ENCODE measurements around the gene GINM1. TPM values are rescaled to one million over a fixed set of nuclear protein-coding genes. Genes with fewer than 3 reads are reported as not detected.
A peak's percentile ranks its signal among the peaks of the same experiment; 100 is the strongest.

Gene GINM1
- total and polyA plus RNA-seq, 9 of the 15 experiments (the other 6 are each of a cell fraction or from before 2014, with no cell fraction given): 5.0 to 19.3 (median 14.2) TPM

DNA sequence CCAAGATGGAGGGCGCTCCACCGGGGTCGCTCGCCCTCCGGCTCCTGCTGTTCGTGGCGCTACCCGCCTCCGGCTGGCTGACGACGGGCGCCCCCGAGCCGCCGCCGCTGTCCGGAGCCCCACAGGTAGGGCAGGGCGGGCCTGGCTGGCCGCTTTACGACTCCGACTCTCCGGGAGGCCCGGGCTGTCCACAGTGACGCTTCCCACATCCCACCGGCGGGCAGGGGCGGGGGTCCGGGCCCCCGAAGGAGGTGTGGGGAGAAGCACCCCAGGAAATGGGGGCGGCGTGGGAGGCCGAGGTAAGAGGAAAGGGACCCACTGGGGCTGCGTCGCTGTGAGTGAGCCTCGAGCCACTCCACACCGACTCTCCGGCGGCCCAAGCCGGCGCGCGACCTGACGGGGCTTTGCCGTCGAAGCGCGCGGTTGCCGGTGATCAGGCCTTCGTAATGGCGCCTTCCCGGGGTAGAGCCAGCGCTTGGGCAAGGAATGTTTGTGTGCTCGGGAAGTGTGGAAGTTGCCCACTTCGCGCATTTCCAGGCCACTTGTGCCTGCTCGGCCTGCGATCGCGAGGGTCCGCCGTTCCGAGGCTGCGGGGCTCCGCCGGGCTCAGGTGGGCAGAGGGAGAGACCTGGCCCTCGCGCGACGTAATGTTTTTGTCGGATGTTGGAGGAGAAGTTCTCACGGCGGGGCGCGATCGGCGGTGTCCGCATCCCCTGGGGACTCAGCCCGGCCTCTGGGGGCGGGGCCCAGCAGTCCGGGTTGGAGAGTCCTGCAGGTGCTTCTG is 427 bp downstream of the GINM1 start (continued):
- TF ChIP-seq NFRKB (IDR thresholded peaks at IDR 0.05; ENCODE audit: low read depth) (peak; percentile 60; the same call in 1 of the 2 replicates), NR4A1 (CRISPR knock-in tag; IDR thresholded peaks at IDR 0.05) (peak; percentile 13; the same call in 1 of the 2 replicates), NR4A1 (tag; IDR thresholded peaks at IDR 0.05) (no peak), ETV5 (CRISPR knock-in tag; IDR thresholded peaks at IDR 0.05; ENCODE audit: low read depth) (peak; percentile 72), ZNF408 (CRISPR knock-in tag; IDR thresholded peaks at IDR 0.05; ENCODE audit: low read depth) (no peak), CC2D1A (IDR thresholded peaks at IDR 0.05) (no peak), ZNF212 (CRISPR knock-in tag; IDR thresholded peaks at IDR 0.05) (no peak), XRCC5 (IDR thresholded peaks at IDR 0.05; ENCODE audit: low read depth, low read length) (no peak), ZNF583 (CRISPR knock-in tag; IDR thresholded peaks at IDR 0.05) (no peak), ZC3H8 (IDR thresholded peaks at IDR 0.05) (no peak), CAMTA2 (CRISPR knock-in tag; conservative IDR thresholded peaks at IDR 0.05) (no peak), CBX3 (IDR thresholded peaks at IDR 0.05; ENCODE audit: borderline replicate concordance in 1 of 2, low read length in 2 of 2) (no peak), SMARCB1 (IDR thresholded peaks at IDR 0.05; ENCODE audit: insufficient read length, low read depth) (no peak), ZNF561 (CRISPR knock-in tag; conservative IDR thresholded peaks at IDR 0.05) (no peak), EZH2 (IDR thresholded peaks at IDR 0.05; ENCODE audit: borderline replicate concordance, low read depth, low read length) (no peak), CBX1 (IDR thresholded peaks at IDR 0.05; ENCODE audit: low read depth) (no peak), ZNF717 (CRISPR knock-in tag; IDR thresholded peaks at IDR 0.05) (no peak)
- TF ChIP-seq, protein P1, sequence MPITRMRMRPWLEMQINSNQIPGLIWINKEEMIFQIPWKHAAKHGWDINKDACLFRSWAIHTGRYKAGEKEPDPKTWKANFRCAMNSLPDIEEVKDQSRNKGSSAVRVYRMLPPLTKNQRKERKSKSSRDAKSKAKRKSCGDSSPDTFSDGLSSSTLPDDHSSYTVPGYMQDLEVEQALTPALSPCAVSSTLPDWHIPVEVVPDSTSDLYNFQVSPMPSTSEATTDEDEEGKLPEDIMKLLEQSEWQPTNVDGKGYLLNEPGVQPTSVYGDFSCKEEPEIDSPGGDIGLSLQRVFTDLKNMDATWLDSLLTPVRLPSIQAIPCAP (CRISPR knock-in tag; IDR thresholded peaks at IDR 0.05; ENCODE audit: borderline replicate concordance): peak; percentile 88; the same call in 1 of the 2 replicates
- TF ChIP-seq, protein P2, sequence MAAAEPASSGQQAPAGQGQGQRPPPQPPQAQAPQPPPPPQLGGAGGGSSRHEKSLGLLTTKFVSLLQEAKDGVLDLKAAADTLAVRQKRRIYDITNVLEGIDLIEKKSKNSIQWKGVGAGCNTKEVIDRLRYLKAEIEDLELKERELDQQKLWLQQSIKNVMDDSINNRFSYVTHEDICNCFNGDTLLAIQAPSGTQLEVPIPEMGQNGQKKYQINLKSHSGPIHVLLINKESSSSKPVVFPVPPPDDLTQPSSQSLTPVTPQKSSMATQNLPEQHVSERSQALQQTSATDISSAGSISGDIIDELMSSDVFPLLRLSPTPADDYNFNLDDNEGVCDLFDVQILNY (CRISPR knock-in tag; IDR thresholded peaks at IDR 0.05): peak; percentile 63; the same call in 1 of the 2 replicates
- TF ChIP-seq, protein P3, sequence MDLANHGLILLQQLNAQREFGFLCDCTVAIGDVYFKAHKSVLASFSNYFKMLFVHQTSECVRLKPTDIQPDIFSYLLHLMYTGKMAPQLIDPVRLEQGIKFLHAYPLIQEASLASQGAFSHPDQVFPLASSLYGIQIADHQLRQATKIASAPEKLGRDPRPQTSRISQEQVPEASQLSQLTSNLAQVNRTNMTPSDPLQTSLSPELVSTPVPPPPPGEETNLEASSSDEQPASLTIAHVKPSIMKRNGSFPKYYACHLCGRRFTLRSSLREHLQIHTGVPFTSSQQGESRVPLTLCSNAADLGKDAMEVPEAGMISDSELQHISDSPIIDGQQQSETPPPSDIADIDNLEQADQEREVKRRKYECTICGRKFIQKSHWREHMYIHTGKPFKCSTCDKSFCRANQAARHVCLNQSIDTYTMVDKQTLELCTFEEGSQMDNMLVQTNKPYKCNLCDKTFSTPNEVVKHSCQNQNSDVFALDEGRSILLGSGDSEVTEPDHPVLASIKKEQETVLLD (IDR thresholded peaks at IDR 0.05): no peak; the same call in 1 of the 2 replicates
- TF ChIP-seq, protein P4, sequence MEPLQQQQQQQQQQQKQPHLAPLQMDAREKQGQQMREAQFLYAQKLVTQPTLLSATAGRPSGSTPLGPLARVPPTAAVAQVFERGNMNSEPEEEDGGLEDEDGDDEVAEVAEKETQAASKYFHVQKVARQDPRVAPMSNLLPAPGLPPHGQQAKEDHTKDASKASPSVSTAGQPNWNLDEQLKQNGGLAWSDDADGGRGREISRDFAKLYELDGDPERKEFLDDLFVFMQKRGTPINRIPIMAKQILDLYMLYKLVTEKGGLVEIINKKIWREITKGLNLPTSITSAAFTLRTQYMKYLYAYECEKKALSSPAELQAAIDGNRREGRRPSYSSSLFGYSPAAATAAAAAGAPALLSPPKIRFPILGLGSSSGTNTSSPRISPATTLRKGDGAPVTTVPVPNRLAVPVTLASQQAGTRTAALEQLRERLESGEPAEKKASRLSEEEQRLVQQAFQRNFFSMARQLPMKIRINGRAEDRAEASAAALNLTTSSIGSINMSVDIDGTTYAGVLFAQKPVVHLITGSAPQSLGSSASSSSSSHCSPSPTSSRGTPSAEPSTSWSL (CRISPR knock-in tag; IDR thresholded peaks at IDR 0.05; ENCODE audit: borderline replicate concordance): no peak
- TF ChIP-seq, protein P5, sequence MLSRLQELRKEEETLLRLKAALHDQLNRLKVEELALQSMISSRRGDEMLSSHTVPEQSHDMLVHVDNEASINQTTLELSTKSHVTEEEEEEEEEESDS (CRISPR knock-in tag; IDR thresholded peaks at IDR 0.05): no peak

Data from K562 (cell line).